Stimulated activated CD8-positive, alpha-beta memory T cell treated with anti-CD3 and anti-CD28 coated beads, Interleukin-4, amount 100 ng/mL, for 4 hours (primary cell): ENCODE data around the gene SPPL2B.

Source experiments
- DNase-seq, 2 donors: peaks; one replicate each; pipeline ENCODE4 v3.0.0-alpha.2; 2020; ENCODE audit warnings: low read depth in 2 of 2, low spot score in 1 of 2

SPPL2B gene

GRCh38 chr19:2353887-2354592 lies 25.6 kb downstream of the SPPL2B start:
- no peak for DNase-seq

DNA sequence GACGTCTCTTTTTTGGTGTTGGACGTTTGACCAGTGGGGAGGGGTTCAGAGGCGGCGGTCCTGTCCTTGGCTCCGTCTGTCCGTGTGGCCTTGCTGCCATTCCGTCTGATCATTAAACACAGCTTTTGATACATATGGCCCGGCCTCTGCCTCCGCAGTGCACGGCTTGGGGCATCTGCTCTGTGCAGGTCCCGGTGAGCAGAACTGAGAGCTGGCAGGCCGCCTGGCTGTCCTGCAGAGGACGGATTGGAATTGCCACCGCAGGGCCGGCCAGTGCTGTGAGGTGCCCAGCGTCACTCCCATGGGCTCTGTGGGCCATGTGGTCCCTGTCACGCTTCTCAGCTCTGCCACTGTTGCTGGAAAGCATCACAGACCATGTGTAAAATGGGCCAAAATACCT lies 26.2 kb downstream of the SPPL2B start:
- no peak for DNase-seq

- DNase-seq = no peak
Observed at GRCh38 chr19:2355168-2356035, 26.9 kb downstream of the SPPL2B start.

DNA sequence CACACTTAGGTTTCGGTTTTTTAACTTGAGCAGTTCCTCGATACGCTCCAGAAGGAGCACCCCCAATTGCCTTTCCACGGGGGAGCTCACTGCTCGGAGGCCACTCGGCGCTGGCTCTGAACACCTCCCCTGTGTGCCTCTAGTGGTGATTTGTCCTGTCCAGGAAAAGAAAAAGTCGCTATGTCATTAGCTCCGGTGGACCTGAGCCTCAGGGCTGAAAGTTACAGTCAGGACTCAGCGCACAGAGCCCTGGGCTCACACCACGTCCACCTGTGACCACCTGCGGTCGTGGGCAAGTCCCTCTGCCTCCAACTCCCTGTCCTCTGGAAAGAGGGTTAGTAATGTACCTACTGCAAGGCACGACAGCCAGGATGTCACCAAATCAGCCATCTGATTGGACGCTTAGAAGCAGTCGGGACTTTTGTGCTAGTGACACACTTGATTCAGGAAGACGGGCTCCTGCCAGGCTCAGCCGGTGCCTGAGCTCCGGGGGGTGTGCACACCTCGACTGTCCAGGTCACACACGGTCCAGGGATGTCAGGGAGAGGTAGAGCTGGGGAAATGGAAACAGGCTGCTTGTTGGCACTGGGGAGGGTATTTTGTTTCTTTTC lies 27.7 kb downstream of the SPPL2B start:
- no peak for DNase-seq

DNA sequence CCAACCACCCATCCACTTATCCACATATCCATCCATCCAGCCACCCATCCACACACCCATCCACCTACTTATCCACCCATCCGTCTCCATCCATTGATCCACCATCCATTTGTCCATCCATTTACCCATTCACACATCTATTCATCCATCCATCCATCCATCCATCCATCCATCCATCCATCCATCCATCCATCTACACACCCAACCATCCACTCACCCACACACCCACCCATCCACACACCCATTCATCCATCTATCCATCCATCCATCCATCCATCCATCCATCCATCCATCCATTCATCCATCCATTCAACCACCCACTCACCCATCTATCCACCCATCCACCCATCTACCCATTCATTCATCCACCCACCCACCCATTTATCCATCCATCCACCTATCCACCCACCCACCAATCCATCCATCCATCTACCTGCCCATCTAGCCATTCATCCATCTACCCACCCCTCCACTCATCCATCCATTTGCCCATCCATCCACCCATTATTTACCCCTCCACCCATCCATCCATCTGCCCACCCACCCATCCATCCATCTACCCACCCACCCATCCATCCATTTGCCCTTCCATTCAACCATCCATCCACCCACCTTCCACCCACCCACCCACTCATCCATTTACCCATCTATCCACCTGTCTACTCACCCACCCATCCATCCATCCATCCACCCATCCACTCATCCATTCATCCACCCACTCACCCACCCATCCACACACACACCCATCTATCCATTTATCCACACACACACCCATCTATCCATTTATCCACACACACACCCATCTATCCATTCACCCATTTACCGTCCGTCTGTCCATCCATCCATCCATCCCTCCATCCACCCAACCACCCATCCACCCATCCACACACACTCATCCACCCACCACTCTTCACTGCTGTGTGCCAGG lies 29.1 kb downstream of the SPPL2B start:
- no peak for DNase-seq

DNA sequence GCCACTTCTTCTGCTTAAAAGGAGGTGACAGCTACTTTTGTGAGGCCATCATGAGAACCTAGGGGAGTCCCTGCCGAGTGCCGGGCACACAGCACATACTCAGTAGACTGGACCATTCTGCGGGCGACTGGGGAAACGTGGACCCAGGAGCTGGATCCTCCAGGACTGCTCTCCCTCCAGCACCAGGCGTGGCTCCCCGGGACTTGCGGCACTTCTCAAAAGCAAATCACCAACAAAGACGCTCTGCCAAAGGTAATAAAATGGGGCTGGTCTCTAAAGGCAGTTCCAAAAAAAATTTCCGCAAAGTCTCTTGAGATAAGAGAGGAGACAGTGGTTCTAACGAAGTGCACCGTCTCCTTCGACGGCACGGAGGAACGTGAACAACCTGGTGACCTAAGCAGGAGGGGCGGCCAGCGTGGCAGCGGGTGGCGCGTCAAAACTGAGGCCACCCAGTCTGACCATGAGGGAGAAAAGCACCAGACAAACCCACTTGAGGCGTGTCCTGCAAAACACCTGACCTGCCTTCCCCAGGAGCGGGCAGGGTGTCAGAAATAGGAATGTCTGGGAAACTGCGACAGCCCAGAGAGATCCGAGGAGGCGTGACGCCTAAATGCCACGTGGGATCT lies 30.2 kb downstream of the SPPL2B start:
- no peak for DNase-seq

DNA sequence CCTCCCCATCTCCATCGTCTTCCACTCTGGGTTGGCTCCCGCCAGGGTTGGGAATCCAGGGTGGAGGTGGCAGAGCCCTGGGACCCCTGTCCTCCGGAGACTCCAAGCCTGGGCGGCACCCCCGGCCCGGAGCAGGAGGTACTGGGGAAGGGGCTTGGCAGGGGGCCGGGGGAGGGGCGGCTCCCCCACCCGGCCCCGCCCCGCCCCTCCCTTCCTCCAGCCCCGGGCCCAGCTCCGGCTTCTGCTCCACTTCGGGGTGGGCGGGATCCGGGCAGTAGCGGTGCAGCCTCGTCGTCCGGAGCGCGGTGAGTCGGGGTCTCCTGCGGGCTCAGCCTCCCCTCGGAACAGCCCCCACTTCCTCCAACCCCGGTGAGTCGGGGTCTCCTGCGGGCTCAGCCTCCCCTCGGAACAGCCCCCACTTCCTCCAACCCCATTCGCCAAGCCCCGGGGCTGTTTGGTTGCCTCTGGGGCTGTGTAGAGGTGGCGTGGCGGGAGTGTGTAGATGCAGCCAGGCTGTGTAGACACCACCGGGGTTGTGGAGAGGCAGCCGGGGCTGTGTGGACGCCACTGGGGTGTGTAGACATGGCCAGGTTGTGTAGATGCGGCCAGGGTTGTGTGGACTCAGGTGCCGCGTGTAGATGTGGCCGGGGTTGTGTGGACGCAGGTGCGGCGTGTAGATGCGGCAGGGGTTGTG lies 31.7 kb downstream of the SPPL2B start, which contains the start of gene TMPRSS9:
TMPRSS9 (plus strand) TSS at position 274 of the 694 bp plus-strand sequence. CDS start 29,521 bp downstream, outside the sequence.
- DNase-seq = no peak

DNA sequence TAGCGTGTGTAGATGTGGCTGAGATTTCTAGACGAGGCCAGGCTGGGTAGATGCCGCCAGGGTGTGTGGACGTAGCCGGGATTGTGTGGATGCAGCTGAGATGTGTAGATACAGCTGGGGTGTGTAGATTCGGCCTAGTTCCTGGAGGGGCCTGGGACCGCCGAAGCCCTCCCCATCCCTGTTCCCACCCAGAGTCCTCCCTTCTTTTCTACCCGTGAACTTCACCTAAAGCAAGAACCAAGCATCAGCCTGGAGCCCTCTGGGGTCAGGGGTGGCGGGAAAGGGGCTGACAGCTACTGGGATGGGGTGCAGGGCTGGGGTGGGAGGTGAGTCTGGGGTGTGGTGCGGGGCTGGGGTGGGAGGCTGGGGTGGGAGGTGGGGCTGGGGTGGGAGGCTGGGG lies 32.3 kb downstream of the SPPL2B start:
- no peak for DNase-seq

DNA sequence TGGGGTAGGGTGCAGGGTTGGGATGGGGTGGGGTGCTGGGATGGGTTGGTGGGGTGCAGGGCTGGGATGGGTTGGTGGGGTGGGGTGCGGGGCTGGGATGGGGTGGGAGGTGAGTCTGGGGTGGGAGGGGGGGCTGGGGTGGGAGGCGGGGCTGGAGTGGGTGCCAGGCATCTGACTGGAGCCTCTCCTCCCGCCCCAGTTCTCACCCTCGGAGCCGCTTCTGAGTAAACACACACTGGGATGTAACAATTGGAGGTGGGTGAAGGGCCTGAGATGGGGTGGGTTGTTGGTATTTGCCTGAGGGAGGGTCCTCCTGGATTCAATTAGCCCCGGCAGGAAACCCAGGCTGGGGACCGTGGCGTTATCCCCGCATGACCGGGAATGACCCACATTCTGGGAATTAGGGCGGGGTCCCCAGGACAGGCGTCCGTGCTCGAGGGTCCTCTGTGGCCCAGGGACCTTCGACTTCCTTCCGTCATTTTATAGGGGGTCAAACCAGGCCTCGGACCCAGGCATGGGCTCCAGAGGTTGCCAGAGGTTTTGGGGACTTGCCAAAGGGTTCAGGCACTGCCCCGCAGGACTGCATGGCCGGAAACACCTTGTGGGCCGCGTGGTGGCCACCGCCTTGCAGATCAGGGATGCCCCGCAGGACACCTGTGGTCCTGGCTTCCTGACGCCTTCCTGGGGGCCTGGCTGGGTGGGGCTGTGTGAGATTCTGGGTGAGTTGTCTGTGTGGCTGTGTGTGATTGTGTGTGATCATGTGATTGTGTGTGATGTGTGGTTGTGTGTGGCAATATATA lies 33.0 kb downstream of the SPPL2B start:
- no peak for DNase-seq

GRCh38 chr19:2362046-2362969 lies 33.8 kb downstream of the SPPL2B start:
- no peak for DNase-seq

GRCh38 chr19:2362970-2363300 lies 34.5 kb downstream of the SPPL2B start:
- DNase-seq = no peak

GRCh38 chr19:2363419-2363818 lies 34.9 kb downstream of the SPPL2B start:
- DNase-seq = no peak

GRCh38 chr19:2365201-2365970 lies 36.9 kb downstream of the SPPL2B start:
- DNase-seq = no peak

- DNase-seq = no peak
Observed at GRCh38 chr19:2371656-2372055, 43.2 kb downstream of the SPPL2B start.

DNA sequence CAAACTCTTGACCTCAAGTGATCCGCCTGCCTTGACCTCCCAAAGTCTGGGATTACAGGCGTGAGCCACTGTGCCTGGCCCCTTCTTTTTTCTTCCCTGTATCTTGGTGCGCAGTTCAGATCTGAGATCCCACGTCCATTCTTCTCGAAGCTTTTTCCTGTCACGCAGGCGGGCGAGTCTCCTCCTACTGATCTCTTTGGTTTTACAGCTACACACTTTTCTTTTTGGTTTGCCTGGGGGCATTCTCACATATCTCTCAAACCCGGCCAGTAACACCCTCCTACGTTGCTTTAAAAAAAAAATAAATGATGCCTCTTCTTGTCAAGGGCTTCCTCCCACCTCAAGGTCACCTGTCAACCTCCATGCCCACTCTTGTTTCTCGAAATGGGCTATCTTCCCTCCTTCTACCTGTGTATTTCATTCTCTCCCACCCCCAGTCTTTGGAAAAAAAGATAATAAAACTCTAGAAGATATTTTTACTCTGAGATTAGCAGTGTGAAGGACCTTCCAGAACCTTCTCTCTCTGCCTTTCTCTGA lies 43.7 kb downstream of the SPPL2B start:
- DNase-seq = no peak

DNA sequence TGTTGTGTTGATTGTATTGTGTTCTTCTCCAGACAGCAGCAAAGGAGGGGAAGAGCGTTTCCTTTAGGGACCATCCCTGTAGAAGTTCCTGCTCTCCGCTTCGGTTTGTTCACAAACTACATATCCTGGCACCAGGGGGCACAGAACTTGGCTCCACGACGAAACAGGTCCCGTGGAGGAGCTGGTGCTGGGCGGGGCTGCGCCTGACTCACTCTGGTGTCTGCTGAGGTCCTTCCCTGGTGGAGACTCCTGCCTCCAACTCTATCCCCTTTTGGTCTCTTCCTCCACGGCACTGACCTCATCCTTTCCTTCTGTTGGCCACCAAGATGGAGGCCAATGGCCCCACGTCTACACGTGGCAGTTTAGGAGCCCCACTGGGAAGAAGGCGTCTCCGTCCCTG lies 46.3 kb downstream of the SPPL2B start:
- DNase-seq = no peak
